Measurements from ENCODE around the gene NFKB1. TPM values are rescaled to one million over a fixed set of nuclear protein-coding genes. Genes with fewer than 3 reads are reported as not detected.

NFKB1 gene
- total RNA-seq, 2 donors from 2014 or later, result 19.1 to 42.2 TPM

GRCh38 chr4:102524691-102525090, 23.5 kb downstream of the NFKB1 start:
- Histone ChIP-seq H3K36me3 (no peaks in the 10 kb centered on the region), H3K27ac (no peak overlapping the region), H3K4me3 (no peak overlapping the region), H3K9me3 (no peaks in the 10 kb centered on the region), H3K4me1 (ENCODE audit: control insufficient read depth in 1 of 2, low read depth in 2 of 2) (peaks cover 0 to 16% of the 10 kb centered on the region in 2 donors), H3K27me3 (replicated peaks; ENCODE audit: insufficient read depth) (no peaks in the 10 kb centered on the region)
- DNase-seq (ENCODE audit: low spot score), result no peak
- TF ChIP-seq CTCF (IDR thresholded peaks at IDR 0.05), result no peak
- ATAC-seq (ENCODE audit: insufficient number of reproducible peaks, low FRiP score, low read depth), result no peak

GRCh38 chr4:102525097-102525496, 23.9 kb downstream of the NFKB1 start:
- no peak overlapping the region for H3K27ac ChIP-seq
- TF ChIP-seq CTCF (IDR thresholded peaks at IDR 0.05), result no peak
- no peaks in the 10 kb centered on the region for H3K9me3 ChIP-seq
- H3K4me3 ChIP-seq, result no peak overlapping the region
- peaks cover 0 to 16% of the 10 kb centered on the region in 2 donors for H3K4me1 ChIP-seq (ENCODE audit: control insufficient read depth in 1 of 2, low read depth in 2 of 2)
- H3K27me3 ChIP-seq (replicated peaks; ENCODE audit: insufficient read depth), result no peaks in the 10 kb centered on the region
- peaks cover 1% of the 10 kb centered on the region for H3K36me3 ChIP-seq
- DNase-seq (ENCODE audit: low spot score) (no peak), ATAC-seq (ENCODE audit: insufficient number of reproducible peaks, low FRiP score, low read depth) (no peak)

- H3K36me3 ChIP-seq, result peaks cover 5% of the 10 kb centered on the region
- H3K27me3 ChIP-seq (replicated peaks; ENCODE audit: insufficient read depth), result no peaks in the 10 kb centered on the region
- H3K4me1 ChIP-seq (ENCODE audit: control insufficient read depth in 1 of 2, low read depth in 2 of 2), result peaks cover 0 to 16% of the 10 kb centered on the region in 2 donors
- DNase-seq (ENCODE audit: low spot score) (no peak), ATAC-seq (ENCODE audit: insufficient number of reproducible peaks, low FRiP score, low read depth) (no peak)
- no peak overlapping the region for H3K4me3 ChIP-seq
- TF ChIP-seq CTCF (IDR thresholded peaks at IDR 0.05), result no peak
- H3K27ac ChIP-seq, result no peak overlapping the region
- no peaks in the 10 kb centered on the region for H3K9me3 ChIP-seq
Measured at GRCh38 chr4:102525504-102525903, 24.3 kb downstream of the NFKB1 start.

GRCh38 chr4:102526532-102526931, 25.4 kb downstream of the NFKB1 start:
- H3K27ac ChIP-seq, result no peak overlapping the region
- ATAC-seq (ENCODE audit: insufficient number of reproducible peaks, low FRiP score, low read depth) (no peak), DNase-seq (ENCODE audit: low spot score) (no peak)
- H3K4me3 ChIP-seq, result no peak overlapping the region
- no peak for TF ChIP-seq CTCF (IDR thresholded peaks at IDR 0.05)
- H3K4me1 ChIP-seq (ENCODE audit: control insufficient read depth in 1 of 2, low read depth in 2 of 2), result peaks cover 0 to 12% of the 10 kb centered on the region in 2 donors
- H3K36me3 ChIP-seq, result peaks cover 5% of the 10 kb centered on the region
- no peaks in the 10 kb centered on the region for H3K27me3 ChIP-seq (replicated peaks; ENCODE audit: insufficient read depth)
- no peaks in the 10 kb centered on the region for H3K9me3 ChIP-seq

GRCh38 chr4:102527695-102528283, 26.6 kb downstream of the NFKB1 start:
- Histone ChIP-seq H3K36me3 (peaks cover 5% of the 10 kb centered on the region), H3K4me1 (ENCODE audit: control insufficient read depth in 1 of 2, low read depth in 2 of 2) (no peaks in the 10 kb centered on the region), H3K27ac (no peak overlapping the region), H3K27me3 (replicated peaks; ENCODE audit: insufficient read depth) (no peaks in the 10 kb centered on the region), H3K9me3 (no peaks in the 10 kb centered on the region), H3K4me3 (no peak overlapping the region)
- ATAC-seq (ENCODE audit: insufficient number of reproducible peaks, low FRiP score, low read depth) (no peak), DNase-seq (ENCODE audit: low spot score) (no peak)
- no peak for TF ChIP-seq CTCF (IDR thresholded peaks at IDR 0.05)

Measured in thoracic aorta (tissue), 2 donors.